NCI-H146 (cell line): ENCODE results near the gene PNLIPRP2.

Source experiments
- DNase-seq: peaks from one replicate; lab custom pipeline; 2025; lab: John Stamatoyannopoulos, UW

Gene PNLIPRP2

DNA sequence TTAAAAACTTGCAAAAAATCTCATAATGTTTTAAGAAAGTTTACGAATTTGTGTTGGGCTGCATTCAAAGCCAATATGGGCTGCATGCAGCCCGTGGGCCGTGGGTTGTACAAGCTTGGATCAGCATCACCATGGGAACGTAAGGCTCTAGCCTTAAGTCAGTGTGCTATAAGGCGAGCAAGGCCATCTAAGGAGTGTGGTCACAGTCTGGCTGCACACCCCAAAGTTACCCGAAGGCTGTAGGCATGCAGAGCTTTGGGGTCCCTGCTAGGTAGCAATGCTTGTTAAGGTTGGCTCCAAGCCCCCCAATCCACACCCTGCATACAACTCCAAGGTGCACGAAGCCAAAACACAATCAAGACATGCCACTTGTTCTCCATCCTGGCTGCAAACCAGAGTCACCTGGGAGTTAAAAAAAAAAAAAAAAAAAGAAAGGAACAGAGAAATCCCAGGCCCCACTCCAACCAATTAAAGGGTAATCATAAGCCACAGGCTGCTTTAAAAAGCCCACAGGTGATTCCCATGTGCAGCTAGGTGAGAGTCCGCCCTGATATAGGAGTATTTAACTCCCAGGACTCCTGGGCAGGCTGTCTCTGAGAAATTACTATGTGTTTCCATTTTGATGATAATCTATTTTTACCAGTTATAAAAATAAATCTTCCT is 8.5 kb upstream of the PNLIPRP2 start:
- DNase-seq = no peak

GRCh38 chr10:116613471-116613870 is 7.3 kb upstream of the PNLIPRP2 start:
- DNase-seq = no peak

DNA sequence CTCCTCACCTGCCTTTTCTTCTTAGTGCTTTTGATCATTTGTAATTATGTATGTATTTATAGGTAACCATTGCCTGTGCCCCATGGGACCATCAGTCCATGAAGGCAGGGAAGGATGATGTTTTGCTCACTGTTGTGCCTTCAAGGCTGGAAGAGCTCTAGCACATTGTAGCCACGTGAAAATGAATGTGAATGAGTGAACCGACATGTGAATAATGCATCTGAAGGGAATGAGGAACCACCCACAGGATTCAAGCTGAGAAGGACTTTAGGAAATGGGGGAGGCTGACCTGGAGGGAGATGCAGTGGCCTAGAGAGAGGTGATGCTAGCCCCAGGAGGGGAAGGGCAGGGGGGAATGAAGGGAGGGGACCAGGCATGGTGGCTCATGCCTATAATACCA is 6.0 kb upstream of the PNLIPRP2 start:
- no peak for DNase-seq

DNA sequence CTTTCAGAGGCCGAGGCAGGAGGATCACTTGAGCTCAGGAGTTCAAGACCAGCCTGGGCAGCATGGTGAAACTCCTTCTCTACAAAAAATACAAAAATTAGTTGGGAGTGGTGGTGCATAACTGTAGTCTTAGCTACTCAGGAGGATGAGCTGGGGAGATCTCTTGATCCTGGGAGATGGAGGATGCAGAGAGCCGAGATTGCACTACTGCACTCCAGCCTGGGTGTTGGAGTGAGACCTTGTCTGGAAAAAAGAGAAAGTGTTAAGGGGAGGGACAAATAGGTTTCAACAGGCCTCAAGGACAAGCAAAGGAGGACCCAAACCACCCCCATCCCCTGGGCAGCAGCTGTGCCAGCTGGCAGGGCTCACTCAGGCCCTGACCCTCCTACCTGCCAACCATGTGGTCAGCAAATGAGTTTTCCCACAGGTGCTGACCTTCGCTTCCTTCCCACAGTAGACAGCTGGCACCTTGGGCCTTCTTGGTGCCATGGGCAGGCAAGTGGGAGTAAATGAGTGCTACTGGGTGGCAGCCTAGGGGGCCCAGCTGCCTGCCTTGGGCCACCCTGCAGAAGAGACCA is 5.5 kb upstream of the PNLIPRP2 start:
- no peak for DNase-seq

DNA sequence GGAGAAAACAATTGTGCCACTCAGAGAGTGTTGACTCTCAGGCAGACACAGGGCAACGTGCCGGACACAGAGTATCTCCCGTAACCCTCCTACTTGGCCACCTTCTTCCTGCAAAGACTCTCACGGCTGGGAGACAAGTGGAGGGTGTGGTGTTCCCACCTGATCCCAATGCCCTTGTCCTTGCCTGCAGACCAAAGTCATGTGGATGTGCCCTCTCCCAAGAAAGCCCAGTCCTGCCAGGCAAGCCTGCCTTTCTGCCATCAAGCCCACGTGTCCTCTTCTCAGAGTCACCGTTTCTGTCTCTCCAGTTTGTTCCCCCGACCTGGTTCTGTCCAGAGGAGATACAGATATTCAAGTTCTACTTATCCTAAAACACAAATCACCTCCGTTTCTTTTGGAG is 723 bp downstream of the PNLIPRP2 start:
- DNase-seq = no peak

DNA sequence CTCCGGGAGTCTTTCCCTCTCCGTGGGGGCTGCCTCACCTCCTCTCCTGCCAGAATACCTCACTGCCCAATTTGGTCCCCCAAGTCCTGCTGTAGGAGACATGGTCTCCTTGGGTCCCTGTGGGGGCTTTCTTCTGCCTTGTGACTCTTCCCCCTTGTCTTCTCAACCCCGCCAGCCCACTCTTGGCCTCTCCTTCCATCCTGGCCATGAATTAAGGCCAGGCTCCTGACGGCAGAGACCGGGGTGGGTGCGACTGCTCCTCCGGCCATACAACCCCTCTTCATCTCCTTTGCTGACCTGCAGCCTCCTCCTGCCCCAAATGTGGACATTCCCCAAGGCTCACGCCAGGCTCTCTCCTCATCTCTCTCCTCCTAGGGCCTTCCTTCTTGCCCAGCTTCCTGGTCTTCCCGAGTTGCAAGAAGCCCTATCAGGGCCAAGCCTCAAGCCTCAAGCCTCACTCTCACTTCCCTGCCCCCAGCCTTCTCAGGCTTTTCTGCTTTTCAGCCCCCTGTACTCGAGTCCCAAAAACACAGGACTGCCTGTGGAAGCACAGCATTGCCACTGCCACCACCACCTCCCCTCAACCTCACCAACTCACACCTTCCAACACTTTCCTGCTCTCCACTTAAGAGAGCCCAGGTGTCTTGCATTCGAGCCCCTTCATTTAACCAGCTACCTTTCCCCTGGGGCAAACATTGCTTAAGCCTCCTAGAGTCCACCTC is 1.3 kb downstream of the PNLIPRP2 start:
- no peak for DNase-seq

GRCh38 chr10:116625845-116626244 is 5.1 kb downstream of the PNLIPRP2 start:
- no peak for DNase-seq

DNA sequence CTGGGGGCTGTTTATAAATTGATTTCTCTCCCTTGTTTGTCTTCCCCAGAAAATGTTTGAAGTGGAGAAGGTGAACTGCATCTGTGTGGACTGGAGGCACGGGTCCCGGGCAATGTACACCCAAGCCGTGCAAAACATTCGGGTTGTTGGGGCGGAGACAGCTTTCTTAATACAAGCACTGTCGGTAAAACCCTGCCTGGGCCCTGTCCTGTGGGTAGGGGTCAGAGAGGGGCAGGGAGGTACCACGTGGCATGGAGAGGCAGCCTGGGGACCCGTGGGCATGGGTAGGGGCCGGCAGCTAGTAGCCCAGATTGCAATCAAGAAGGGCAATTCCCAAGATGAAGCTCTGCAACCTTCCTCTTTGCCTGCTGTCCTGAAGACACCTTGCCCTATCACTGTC is 6.1 kb downstream of the PNLIPRP2 start:
- DNase-seq = no peak

DNA sequence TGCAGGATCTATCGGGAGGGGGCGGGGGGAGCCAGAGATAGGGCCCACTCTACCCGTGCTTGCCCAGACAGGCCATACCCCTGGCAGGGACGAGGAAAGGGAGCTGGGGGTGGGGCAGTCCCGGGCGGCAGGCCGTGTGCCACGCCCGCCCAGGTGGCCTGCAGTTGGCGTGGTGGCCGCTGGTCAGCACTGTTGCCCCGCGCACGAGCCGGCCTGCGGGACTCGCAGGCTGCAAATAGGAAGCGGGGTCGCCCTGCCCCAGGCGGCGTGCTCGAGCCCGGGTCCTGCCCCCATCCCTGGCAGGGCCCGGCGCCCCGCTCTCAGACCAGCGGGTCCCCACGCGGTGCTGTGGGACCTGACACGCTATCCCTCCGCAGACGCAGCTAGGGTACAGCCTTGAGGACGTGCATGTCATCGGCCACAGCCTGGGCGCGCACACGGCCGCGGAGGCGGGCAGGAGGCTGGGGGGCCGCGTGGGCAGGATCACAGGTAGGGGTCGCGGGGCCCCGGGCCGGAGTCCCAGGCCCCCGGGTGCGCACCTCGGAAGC is 6.7 kb downstream of the PNLIPRP2 start:
- DNase-seq = no peak

DNA sequence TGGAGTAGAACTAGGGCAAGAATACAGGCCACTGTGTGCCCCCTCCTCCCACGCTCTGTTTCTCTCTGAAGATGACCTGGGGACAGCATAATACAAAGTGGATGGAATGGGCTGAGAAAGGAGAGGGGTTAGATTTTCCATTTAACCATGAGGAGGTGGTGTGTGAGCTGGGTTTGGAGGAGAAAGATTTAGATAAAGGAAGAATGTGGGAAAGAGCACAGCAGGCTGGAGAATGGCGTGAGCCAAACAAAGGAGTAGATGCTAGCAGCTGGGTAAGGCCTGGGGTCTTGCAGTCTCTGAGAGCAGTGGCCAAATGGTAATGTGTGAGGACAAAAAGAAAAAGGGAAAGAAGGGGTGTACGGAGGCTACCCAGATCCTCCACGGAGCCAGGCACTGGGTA is 8.6 kb downstream of the PNLIPRP2 start:
- DNase-seq = no peak

DNA sequence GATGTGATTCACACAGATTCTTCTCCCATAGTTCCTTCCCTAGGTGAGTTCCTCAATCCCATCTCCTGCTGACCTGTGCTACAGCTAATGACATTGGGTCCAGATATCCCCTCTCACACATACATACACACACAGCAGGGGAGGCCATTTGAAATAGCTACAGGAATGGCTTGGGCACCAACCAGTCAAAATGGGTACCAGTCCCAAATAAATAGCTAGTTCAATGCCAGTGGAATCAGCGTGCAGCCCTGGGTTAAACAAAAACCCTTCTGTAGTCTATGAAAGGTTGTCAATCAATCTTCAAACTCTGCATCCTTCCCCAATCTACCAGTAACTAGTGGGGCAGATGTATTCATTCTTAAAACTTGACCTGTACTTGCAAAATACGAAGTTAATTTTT is 9.3 kb downstream of the PNLIPRP2 start:
- DNase-seq = no peak

GRCh38 chr10:116631871-116632295 is 11.1 kb downstream of the PNLIPRP2 start:
- DNase-seq = no peak

- DNase-seq = no peak
Observed at GRCh38 chr10:116632596-116633215, 12.0 kb downstream of the PNLIPRP2 start.

GRCh38 chr10:116633216-116633600 is 12.5 kb downstream of the PNLIPRP2 start:
- DNase-seq = no peak

GRCh38 chr10:116634126-116634975 is 13.6 kb downstream of the PNLIPRP2 start:
- DNase-seq = no peak

- DNase-seq = no peak
Observed at GRCh38 chr10:116636385-116636784, 15.6 kb downstream of the PNLIPRP2 start.

- DNase-seq = no peak
Observed at GRCh38 chr10:116636976-116637375, 16.2 kb downstream of the PNLIPRP2 start.

GRCh38 chr10:116637830-116638229 is 17.1 kb downstream of the PNLIPRP2 start:
- no peak for DNase-seq

- no peak for DNase-seq
Observed at GRCh38 chr10:116646502-116646901, 25.7 kb downstream of the PNLIPRP2 start.

GRCh38 chr10:116648903-116649302 is 28.1 kb downstream of the PNLIPRP2 start:
- DNase-seq = no peak

GRCh38 chr10:116653885-116654284 is 33.1 kb downstream of the PNLIPRP2 start:
- no peak for DNase-seq

DNA sequence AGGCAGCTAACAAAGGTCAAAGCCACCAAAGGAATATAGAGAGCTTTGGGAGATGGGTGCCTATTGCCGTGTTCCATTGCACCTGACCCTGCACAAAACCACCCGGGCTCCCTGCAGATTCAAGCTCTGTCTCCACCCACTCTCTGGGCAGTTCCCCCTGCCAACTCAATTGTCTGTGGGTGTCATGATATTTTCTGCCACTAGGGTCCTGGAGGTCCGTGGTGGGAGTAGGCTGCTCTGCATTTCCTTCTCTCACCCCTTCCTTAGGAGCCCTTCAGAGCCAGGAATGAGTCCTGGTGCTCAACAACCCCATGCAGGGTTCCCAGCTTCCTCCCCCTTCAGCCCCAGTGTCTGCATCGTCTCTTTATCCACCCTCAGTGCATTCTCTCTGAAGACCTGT is 34.1 kb downstream of the PNLIPRP2 start:
- DNase-seq = no peak
